H1 (cell line): ENCODE results near the gene ZNF394. TPM values are rescaled to one million over a fixed set of nuclear protein-coding genes. Genes with fewer than 3 reads are reported as not detected.
A peak's percentile ranks its signal among the peaks of the same experiment; 100 is the strongest.

Source experiments
- CTCF ChIA-PET: fragments of 300-600 bp; sonication (Branson Sonifier 250); formaldehyde crosslinking; loops from one replicate; lab custom pipeline; 2021; ENCODE audit not compliant: partially characterized antibody; lab: Charles Lee
- POLR2A ChIA-PET: fragments of 300-600 bp; sonication (Branson Sonifier 250); formaldehyde crosslinking; loops from one replicate; lab custom pipeline; 2021; ENCODE audit warnings: inconsistent platforms; ENCODE audit not compliant: partially characterized antibody; lab: Charles Lee
- DNase-seq, 2 experiments: peaks; one replicate each; pipeline versions ENCODE4 v3.0.0 to v3.0.0-alpha.2; 2010 to 2022; ENCODE audit warnings: low spot score in 2 of 2, low read depth in 1 of 2, mixed read lengths in 1 of 2
- FAIRE-seq: peaks from 2 replicates; lab custom pipeline; 2011; peaks lifted over from hg19 to GRCh38; lab: Jason Lieb, UNC
- H2AFZ ChIP-seq: 2 replicates; pipeline ENCODE4 v1.8.1; 2012; ENCODE audit warnings: low read length, inconsistent platforms
- H2AK5ac ChIP-seq: 2 replicates; pipeline ENCODE4 v1.6.1; 2013; ENCODE audit warnings: low read depth, low read length
- H2BK120ac ChIP-seq: replicated peaks from 2 replicates; pipeline ENCODE3; 2013; ENCODE audit warnings: low read depth, low read length, inconsistent platforms
- H2BK12ac ChIP-seq: 2 replicates; pipeline ENCODE4 v1.6.1; 2013; ENCODE audit warnings: low read depth, low read length
- H2BK15ac ChIP-seq: 2 replicates; pipeline ENCODE4 v1.6.1; 2013; ENCODE audit warnings: low read length
- H2BK20ac ChIP-seq: 2 replicates; pipeline ENCODE4 v1.6.1; 2013; ENCODE audit warnings: low read length
- H2BK5ac ChIP-seq: 2 replicates; pipeline ENCODE4 v1.6.1; 2013; ENCODE audit warnings: low read depth, low read length
- H3K14ac ChIP-seq: 2 replicates; pipeline ENCODE4 v1.6.1; 2013; ENCODE audit warnings: inconsistent platforms; ENCODE audit not compliant: insufficient read length
- H3K18ac ChIP-seq: 2 replicates; pipeline ENCODE4 v1.6.1; 2013; ENCODE audit warnings: low read length; ENCODE audit errors: extremely low read depth
- H3K23ac ChIP-seq: 2 replicates; pipeline ENCODE4 v1.6.1; 2013; ENCODE audit warnings: inconsistent platforms; ENCODE audit not compliant: insufficient read length
- H3K23me2 ChIP-seq: 2 replicates; pipeline ENCODE4 v1.6.1; 2013; ENCODE audit warnings: low read depth, low read length
- H3K27ac ChIP-seq: 2 replicates; pipeline ENCODE4 v1.6.1; 2011; ENCODE audit warnings: low read depth, low read length, inconsistent platforms
- H3K27me3 ChIP-seq, 4 experiments: replicated peaks in 1 of 4; 1 replicate in 1 of 4; 2 replicates in 3 of 4; pipeline versions ENCODE4 v1.6.1 to v1.8.1; 2011 to 2013; ENCODE audit warnings: low read length in 3 of 4, mild to moderate bottlenecking in 3 of 4, inconsistent platforms in 2 of 4, mixed read lengths in 2 of 4, moderate library complexity in 1 of 4; ENCODE audit not compliant: control insufficient read depth in 3 of 4, insufficient read depth in 3 of 4; ENCODE audit errors: extremely low read depth in 1 of 4
- H3K36me3 ChIP-seq, 4 experiments: 2 replicates each; pipeline versions ENCODE4 v1.6.1 to v1.8.1; 2011 to 2013; ENCODE audit warnings: mild to moderate bottlenecking in 4 of 4, low read length in 3 of 4, moderate library complexity in 2 of 4, control low read depth in 1 of 4, inconsistent platforms in 1 of 4; ENCODE audit not compliant: insufficient read depth in 4 of 4, control insufficient read depth in 2 of 4
- H3K4ac ChIP-seq: replicated peaks from 2 replicates; pipeline ENCODE3; 2013; ENCODE audit warnings: low read length, low read depth, mixed read lengths, inconsistent platforms; ENCODE audit not compliant: insufficient read length
- H3K4me1 ChIP-seq, 4 experiments: replicated peaks in 1 of 4; 1 replicate in 1 of 4; 2 replicates in 3 of 4; pipeline versions ENCODE4 v1.6.1 to v1.8.1; 2011 to 2013; ENCODE audit warnings: low read length in 3 of 4, inconsistent platforms in 2 of 4, mixed read lengths in 1 of 4; ENCODE audit not compliant: insufficient read depth in 4 of 4, control insufficient read depth in 3 of 4
- H3K4me2 ChIP-seq, 2 experiments: 2 replicates each; pipeline versions ENCODE4 v1.6.1 to v1.8.1; 2011 to 2013; ENCODE audit warnings: low read depth in 2 of 2, low read length in 2 of 2, control low read depth in 1 of 2, inconsistent platforms in 1 of 2, mild to moderate bottlenecking in 1 of 2; ENCODE audit not compliant: insufficient read depth in 1 of 2
- H3K4me3 ChIP-seq, 4 experiments: fragments of 200-600, 300-600 bp in 1 of 4; sonication (generic), shearing (Covaris generic), sonication (Bioruptor Twin) in 1 of 4; 2 replicates each; pipeline versions ENCODE4 v1.5.1 to v1.8.1; 2011 to 2016; ENCODE audit warnings: low read length in 4 of 4, low read depth in 3 of 4, control low read depth in 2 of 4, inconsistent platforms in 2 of 4, mild to moderate bottlenecking in 2 of 4, mixed read lengths in 1 of 4, moderate library complexity in 1 of 4; ENCODE audit not compliant: insufficient read depth in 2 of 4; ENCODE audit errors: extremely low read depth in 1 of 4
- H3K56ac ChIP-seq: replicated peaks from 2 replicates; pipeline ENCODE3; 2013; ENCODE audit warnings: low read depth, mild to moderate bottlenecking, mixed read lengths, low read length, inconsistent platforms; ENCODE audit not compliant: insufficient read length
- H3K79me1 ChIP-seq: 2 replicates; pipeline ENCODE4 v1.6.1; 2013; ENCODE audit warnings: low read depth, low read length, control low read depth
- H3K79me2 ChIP-seq, 2 experiments: 2 replicates each; pipeline versions ENCODE4 v1.6.1 to v1.8.1; 2012 to 2013; ENCODE audit warnings: low read length in 2 of 2, mild to moderate bottlenecking in 2 of 2, inconsistent platforms in 1 of 2; ENCODE audit not compliant: insufficient read depth in 2 of 2, control insufficient read depth in 1 of 2
- H3K9ac ChIP-seq, 4 experiments: replicated peaks in 1 of 4; 1 replicate in 1 of 4; 2 replicates in 3 of 4; pipeline versions ENCODE4 v1.6.1 to v1.8.1; 2011 to 2013; ENCODE audit warnings: low read depth in 3 of 4, low read length in 3 of 4, control low read depth in 2 of 4, mild to moderate bottlenecking in 2 of 4, moderate library complexity in 2 of 4, inconsistent platforms in 1 of 4; ENCODE audit errors: extremely low read depth in 1 of 4
- H3K9me3 ChIP-seq, 2 experiments: 2 replicates each; pipeline versions ENCODE4 v1.6.1 to v1.8.1; 2012 to 2013; ENCODE audit warnings: mild to moderate bottlenecking in 2 of 2, moderate library complexity in 2 of 2, control low read depth in 1 of 2, inconsistent platforms in 1 of 2, low read depth in 1 of 2, low read length in 1 of 2, mixed read lengths in 1 of 2; ENCODE audit not compliant: insufficient read depth in 2 of 2
- H4K20me1 ChIP-seq, 2 experiments: replicated peaks in 1 of 2; 2 replicates each; pipeline versions ENCODE3 to v1.8.1; 2011 to 2013; ENCODE audit warnings: inconsistent platforms in 2 of 2, low read length in 2 of 2, mild to moderate bottlenecking in 1 of 2; ENCODE audit not compliant: insufficient read depth in 2 of 2, control insufficient read depth in 1 of 2
- H4K5ac ChIP-seq: 2 replicates; pipeline ENCODE4 v1.6.1; 2013; ENCODE audit warnings: low read length, low read depth, mixed read lengths, inconsistent platforms; ENCODE audit not compliant: insufficient read length
- H4K8ac ChIP-seq: 2 replicates; pipeline ENCODE4 v1.8.0; 2013; ENCODE audit warnings: mild to moderate bottlenecking, moderate library complexity, low read length, inconsistent platforms; ENCODE audit not compliant: insufficient read depth; ENCODE audit errors: extremely low read depth
- H4K91ac ChIP-seq: replicated peaks from 2 replicates; pipeline ENCODE3; 2013; ENCODE audit warnings: low read length, mixed read lengths, inconsistent platforms; ENCODE audit not compliant: insufficient read length
- TAF1 ChIP-seq: IDR thresholded peaks from 2 replicates; pipeline ENCODE4 v1.6.1; 2011; ENCODE audit warnings: mild to moderate bottlenecking, low read depth, low read length
- TBP ChIP-seq: IDR thresholded peaks from 2 replicates; pipeline ENCODE4 v1.6.1; 2011; ENCODE audit warnings: low read depth, low read length, improper control_type of control experiment
- TEAD4 ChIP-seq: IDR thresholded peaks from 2 replicates; pipeline ENCODE4 v1.6.1; 2012; ENCODE audit warnings: low read depth, low read length, inconsistent platforms, mixed read lengths
- WGBS, 2 experiments: shearing (Covaris generic) in 1 of 2; methylation state at CpG; one replicate each; pipeline versions ENCODE4 v1.1.6 to v1.1.7; 2013 to 2015; ENCODE audit warnings: low lambda C conversion rate in 2 of 2, mixed read lengths in 2 of 2, inconsistent platforms in 1 of 2, low coverage in 1 of 2, missing lambda C conversion rate in 1 of 2; ENCODE audit not compliant: insufficient replicate concordance in 2 of 2, insufficient coverage in 1 of 2, insufficient read length in 1 of 2; ENCODE audit errors: extremely low coverage in 1 of 2, missing lambda C conversion rate in 1 of 2; 5-methylcytosine and 5-hydroxymethylcytosine counted together
- polyA plus RNA-seq, 7 experiments: library from polyadenylated mRNA; depleted of rRNA in 3 of 7; stranded (reverse) in 5 of 7; unstranded in 2 of 7; fragments of >200 nt in 5 of 7; fragments of 200-250 nt in 2 of 7; gene quantifications; 1 replicate in 5 of 7; 2 replicates in 1 of 7; 4 replicates in 1 of 7; pipeline versions ENCODE4 v1.2.1 to v1.2.3, GENCODE V29; 2011 to 2013; ENCODE audit warnings: missing spikeins in 2 of 7, mixed read lengths in 2 of 7
- total RNA-seq: library from RNA; stranded (reverse); fragmentation: NEBNext Ultra II Directional; extraction: Animal tissue kit (Norgen Biotek cat#: 25700); gene quantifications from 2 replicates; pipeline ENCODE4 v1.2.1, GENCODE V29; 2021

The ZNF394 gene
- total and polyA plus RNA-seq, 2 of the 8 experiments (the other 6 are each of a cell fraction or from before 2014, with no cell fraction given): 6.6 to 19.3 TPM

- H3K27ac ChIP-seq: no peak overlapping the region
- no peaks in the 10 kb centered on the region for H3K9me3 ChIP-seq
- H3K36me3 ChIP-seq: no peaks in the 10 kb centered on the region
- H3K14ac ChIP-seq: no peak overlapping the region
- 0 out of 2 replicates have a peak overlapping the region, but pooled peaks have one; percentile 48 for H2BK20ac ChIP-seq
- WGBS, 2 experiments: 59% methylated on average over 23 of the region's 23 CpGs; no CpG with 5 or more reads in 1 of the 2 experiments
- DNase-seq: no peak
- H3K79me1 ChIP-seq: peaks cover 8% of the 10 kb centered on the region
- peaks cover 19 to 27% of the 10 kb centered on the region in 2 experiments for H3K79me2 ChIP-seq
- no peak overlapping the region for H4K8ac ChIP-seq
- no peak overlapping the region for H4K91ac ChIP-seq
- H3K18ac ChIP-seq: no peak overlapping the region
- peak; percentile 76 for FAIRE-seq
- TF ChIP-seq TAF1 (0 out of 2 replicates have a peak, but pooled peaks have one; percentile 26), TEAD4 (no peak), TBP (peak; percentile 98)
- no peak overlapping the region for H2BK5ac ChIP-seq
- CTCF ChIA-PET: interaction anchor here (0.5 to 1.0 kb wide), 4 partner anchors 11 to 181 kb away, joined by 3 read pairs; no protein-coding TSS in a partner anchor
- H3K4ac ChIP-seq: no peak overlapping the region
- no peaks in the 10 kb centered on the region for H3K27me3 ChIP-seq
- H2AK5ac ChIP-seq: no peak overlapping the region
- peak overlapping the region; percentile 22; the same call in 1 of the 2 replicates for H2AFZ ChIP-seq
- no peak overlapping the region for H3K56ac ChIP-seq
- H3K23ac ChIP-seq: no peak overlapping the region
- 0 out of 2 replicates have a peak overlapping the region, but pooled peaks have one; percentile 47 for H2BK15ac ChIP-seq
- peak overlapping the region; percentile 11 to 50; a peak in 3 of 4 replicates for H3K4me2 ChIP-seq
- no peak overlapping the region for H3K9ac ChIP-seq
- H2BK12ac ChIP-seq: no peak overlapping the region
- H4K5ac ChIP-seq: no peak overlapping the region
- peak overlapping the region in 2 of 4 experiments; percentile 17 to 46; a peak in 4 of 8 replicates for H3K4me3 ChIP-seq
- no peaks in the 10 kb centered on the region for H4K20me1 ChIP-seq
- H3K23me2 ChIP-seq: peaks cover 14% of the 10 kb centered on the region
- H3K4me1 ChIP-seq: peaks cover 0 to 2% (median 0%) of the 10 kb centered on the region in 4 experiments; a peak in 1 of 7 replicates
- no peak overlapping the region for H2BK120ac ChIP-seq
- POLR2A ChIA-PET: interaction anchor here (0.8 to 8.6 kb wide), 10 partner anchors 9 to 89 kb away, joined by 3 to 63 read pairs (median 4); partner anchors contain the start of genes BUD31, CPSF4, PDAP1 and PTCD1
Observed at GRCh38 chr7:99469381-99470065, 30.6 kb downstream of the ZNF394 start.
